Cardiac fibroblast (primary cell): Measurements from ENCODE around the gene RAP1GAP.

Experiments used
- DNase-seq, 2 donors: peaks; one replicate each; pipeline versions ENCODE4 v3.0.0 to v3.0.0-alpha.2; 2010; ENCODE audit warnings: low read depth in 2 of 2
- H3K4me3 ChIP-seq, 2 donors: replicated peaks in 1 of 2; 1 replicate in 1 of 2; 2 replicates in 1 of 2; pipeline ENCODE4 v1.5.1; 2011; ENCODE audit warnings: low read depth in 2 of 2, low read length in 2 of 2, mild to moderate bottlenecking in 2 of 2, moderate library complexity in 1 of 2
- CTCF ChIP-seq: IDR thresholded peaks from one replicate; pipeline ENCODE4 v1.5.1; 2011; ENCODE audit warnings: low read depth, mild to moderate bottlenecking, low read length, inconsistent platforms

The RAP1GAP gene

GRCh38 chr1:21604208-21604957, 64.8 kb downstream of the RAP1GAP start:
- peak in 1 of 2 donors; percentile 31 for DNase-seq
- no peak overlapping the region for H3K4me3 ChIP-seq
- TF ChIP-seq CTCF, result no peak

- DNase-seq, result no peak
- no peak overlapping the region for H3K4me3 ChIP-seq
- TF ChIP-seq CTCF, result no peak
These were observed 65.7 kb downstream of the RAP1GAP start for GRCh38 chr1:21603177-21604138.

- H3K4me3 ChIP-seq, result no peak overlapping the region
- DNase-seq, result no peak
- no peak for TF ChIP-seq CTCF
These were observed 67.7 kb downstream of the RAP1GAP start for GRCh38 chr1:21601278-21602048.

GRCh38 chr1:21599402-21599801, 69.8 kb downstream of the RAP1GAP start:
- no peak for TF ChIP-seq CTCF
- H3K4me3 ChIP-seq, result no peak overlapping the region
- no peak for DNase-seq

GRCh38 chr1:21598904-21599303, 70.3 kb downstream of the RAP1GAP start:
- no peak for TF ChIP-seq CTCF
- no peak for DNase-seq
- H3K4me3 ChIP-seq, result no peak overlapping the region

GRCh38 chr1:21598417-21598816, 70.7 kb downstream of the RAP1GAP start:
- TF ChIP-seq CTCF, result no peak
- H3K4me3 ChIP-seq, result no peak overlapping the region

More at GRCh38 chr1:21598417-21598816, 70.7 kb downstream of the RAP1GAP start:
- DNase-seq, result no peak
